ENCODE measurements around the gene RASD2.

GRCh38 chr22:35496768-35497312 lies 43.8 kb upstream of the RASD2 start:
- no peak for TF ChIP-seq ZNF425 (CRISPR knock-in tag; conservative IDR thresholded peaks at IDR 0.05)
- no peak for TF ChIP-seq CTCF (IDR thresholded peaks at IDR 0.05)
- no peak for TF ChIP-seq ELF4 (CRISPR knock-in tag; IDR thresholded peaks at IDR 0.05; ENCODE audit: low read depth)
- TF ChIP-seq JUN (CRISPR knock-in tag; IDR thresholded peaks at IDR 0.05) = no peak
- no peak for TF ChIP-seq MAX (CRISPR knock-in tag; IDR thresholded peaks at IDR 0.05)
- TF ChIP-seq USF1 (CRISPR knock-in tag; IDR thresholded peaks at IDR 0.05) = no peak
- no peak for TF ChIP-seq ATF3 (CRISPR knock-in tag; conservative IDR thresholded peaks at IDR 0.05)
- no peak for TF ChIP-seq IRF2 (CRISPR knock-in tag; IDR thresholded peaks at IDR 0.05; ENCODE audit: borderline replicate concordance, low read depth)
